Measurements from ENCODE around the gene NKX2-3.

Gene NKX2-3

GRCh38 chr10:99525897-99526296, 6.8 kb upstream of the NKX2-3 start:
- DNase-seq (ENCODE audit: low read depth in 2 of 3, low spot score in 2 of 3): no peak

- DNase-seq (ENCODE audit: low read depth in 2 of 3, low spot score in 2 of 3): no peak
Observed at GRCh38 chr10:99526861-99527504, 5.8 kb upstream of the NKX2-3 start.

GRCh38 chr10:99527526-99528493, 4.9 kb upstream of the NKX2-3 start:
- DNase-seq (ENCODE audit: low read depth in 2 of 3, low spot score in 2 of 3): no peak

GRCh38 chr10:99528494-99529441, 4.0 kb upstream of the NKX2-3 start:
- DNase-seq (ENCODE audit: low read depth in 2 of 3, low spot score in 2 of 3): no peak

DNA sequence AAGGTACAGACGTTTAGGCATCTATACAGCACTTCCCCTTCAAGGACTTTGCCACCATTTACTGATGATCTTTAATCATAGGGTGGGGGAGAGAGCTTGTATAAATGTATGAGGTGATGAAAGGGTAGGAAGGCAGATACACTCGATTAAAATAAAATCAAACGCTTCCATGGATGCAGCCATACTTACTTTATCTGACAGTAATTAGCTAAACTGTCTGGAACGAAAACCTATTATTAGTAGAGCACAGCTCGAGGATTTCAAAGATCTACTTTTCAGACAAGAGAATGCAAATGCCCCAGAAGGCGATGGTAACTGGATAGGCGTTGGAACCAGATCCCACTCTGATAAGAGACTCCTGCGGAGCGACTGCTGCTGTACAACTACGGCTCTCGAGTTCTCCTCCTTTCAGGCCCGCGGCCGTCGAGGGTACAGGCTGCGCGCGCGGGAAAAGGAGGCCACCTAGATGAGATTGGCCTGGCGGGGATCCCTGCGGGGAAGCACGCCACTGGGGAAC, 3.1 kb upstream of the NKX2-3 start:
- DNase-seq (ENCODE audit: low read depth in 2 of 3, low spot score in 2 of 3): no peak

- DNase-seq (ENCODE audit: low read depth in 2 of 3, low spot score in 2 of 3): no peak
Observed at GRCh38 chr10:99530108-99531025, 2.4 kb upstream of the NKX2-3 start.

GRCh38 chr10:99531026-99531695, 1.6 kb upstream of the NKX2-3 start:
- DNase-seq (ENCODE audit: low read depth in 2 of 3, low spot score in 2 of 3): no peak

- DNase-seq (ENCODE audit: low read depth in 2 of 3, low spot score in 2 of 3): no peak
Observed at GRCh38 chr10:99531696-99532593, 797 bp upstream of the NKX2-3 start.

- DNase-seq (ENCODE audit: low read depth in 2 of 3, low spot score in 2 of 3): no peak
Observed at GRCh38 chr10:99533496-99534449, 1.0 kb downstream of the NKX2-3 start.

GRCh38 chr10:99534450-99534938, 1.8 kb downstream of the NKX2-3 start:
- DNase-seq (ENCODE audit: low read depth in 2 of 3, low spot score in 2 of 3): no peak

DNA sequence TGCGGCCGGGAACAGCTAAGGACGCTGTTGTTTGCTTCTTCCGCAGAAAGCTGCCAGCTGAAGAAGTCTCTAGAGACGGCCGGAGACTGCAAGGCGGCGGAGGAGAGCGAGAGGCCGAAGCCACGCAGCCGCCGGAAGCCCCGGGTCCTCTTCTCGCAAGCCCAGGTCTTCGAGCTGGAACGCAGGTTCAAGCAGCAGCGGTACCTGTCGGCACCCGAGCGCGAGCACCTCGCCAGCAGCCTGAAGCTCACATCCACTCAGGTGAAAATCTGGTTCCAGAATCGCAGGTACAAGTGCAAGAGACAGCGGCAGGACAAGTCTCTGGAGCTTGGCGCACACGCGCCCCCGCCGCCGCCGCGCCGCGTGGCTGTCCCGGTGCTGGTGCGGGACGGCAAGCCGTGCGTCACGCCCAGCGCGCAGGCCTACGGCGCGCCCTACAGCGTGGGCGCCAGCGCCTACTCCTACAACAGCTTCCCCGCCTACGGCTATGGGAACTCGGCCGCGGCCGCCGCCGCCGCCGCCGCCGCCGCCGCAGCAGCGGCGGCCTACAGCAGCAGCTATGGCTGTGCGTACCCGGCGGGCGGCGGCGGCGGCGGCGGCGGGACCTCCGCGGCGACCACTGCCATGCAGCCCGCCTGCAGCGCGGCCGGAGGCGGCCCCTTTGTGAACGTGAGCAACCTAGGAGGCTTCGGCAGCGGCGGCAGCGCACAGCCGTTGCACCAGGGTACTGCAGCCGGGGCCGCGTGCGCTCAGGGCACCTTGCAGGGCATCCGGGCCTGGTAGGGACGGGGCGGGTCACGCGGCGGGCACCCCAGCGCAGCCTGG, 2.4 kb downstream of the NKX2-3 start:
- DNase-seq (ENCODE audit: low read depth in 2 of 3, low spot score in 2 of 3): no peak

DNA sequence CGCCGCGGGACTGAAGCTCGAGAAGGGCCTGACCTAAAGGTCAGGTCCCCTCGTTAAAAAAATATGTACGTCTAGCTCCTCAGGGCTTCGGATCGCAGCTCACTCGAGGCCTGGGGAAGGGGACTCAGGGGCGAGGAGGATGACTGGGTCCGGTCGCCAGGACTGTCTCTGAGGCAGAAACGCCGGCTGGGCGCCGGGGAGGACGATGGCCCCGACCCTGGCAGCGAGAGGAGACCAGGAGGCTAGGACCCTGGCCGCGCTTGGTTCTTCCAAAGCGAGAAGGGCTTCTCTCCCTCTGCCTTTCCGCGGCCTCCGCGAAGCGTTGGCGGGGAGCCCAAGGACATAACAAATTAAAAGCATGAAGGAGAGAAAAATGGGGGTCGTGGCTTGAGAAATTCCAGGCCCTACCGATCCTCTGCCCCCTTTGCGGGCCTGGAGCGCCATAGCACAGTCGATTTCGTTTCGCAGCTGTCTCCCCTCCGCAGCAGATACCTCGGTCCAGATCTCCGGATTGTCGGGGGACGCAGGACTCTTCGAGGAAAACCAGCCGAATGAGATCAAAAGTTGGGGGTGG, 3.1 kb downstream of the NKX2-3 start:
- no peak for DNase-seq (ENCODE audit: low read depth in 2 of 3, low spot score in 2 of 3)

DNA sequence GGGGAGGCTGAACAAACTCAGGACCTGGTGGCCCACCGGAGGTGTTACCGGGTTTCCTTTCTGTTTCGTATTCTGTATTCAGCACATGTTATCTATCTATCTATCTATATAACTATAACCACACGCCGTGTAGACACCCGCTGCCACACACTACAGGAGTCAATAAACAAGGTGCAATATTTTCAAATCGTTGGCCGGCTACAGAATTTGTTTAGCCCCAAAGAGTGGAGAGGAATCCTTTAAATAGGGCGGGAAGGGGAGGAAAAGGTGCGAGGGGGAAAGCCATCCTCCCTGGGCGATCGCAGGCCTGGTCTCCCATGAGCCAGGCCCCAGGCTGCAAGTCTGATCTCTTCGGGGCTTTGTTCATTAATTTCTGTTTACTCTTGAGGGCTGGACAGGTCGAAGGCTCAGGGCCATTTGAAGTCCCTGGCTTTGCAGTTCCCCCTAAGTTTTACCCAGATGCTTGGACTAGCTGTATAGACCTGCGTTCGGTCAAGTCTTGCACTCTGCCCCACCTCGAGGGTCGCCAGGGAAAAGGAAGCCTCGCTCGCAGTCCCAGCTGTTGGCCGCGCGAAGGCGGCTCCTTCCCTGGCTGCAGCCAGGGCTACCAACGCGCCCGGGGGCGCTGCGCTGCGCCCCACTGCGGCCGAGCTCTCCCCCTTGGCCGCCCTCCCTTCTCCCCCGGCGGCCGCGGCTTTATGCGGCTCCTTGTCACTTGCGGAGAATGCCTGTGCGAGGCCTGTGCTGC, 3.8 kb downstream of the NKX2-3 start:
- no peak for DNase-seq (ENCODE audit: low read depth in 2 of 3, low spot score in 2 of 3)

DNA sequence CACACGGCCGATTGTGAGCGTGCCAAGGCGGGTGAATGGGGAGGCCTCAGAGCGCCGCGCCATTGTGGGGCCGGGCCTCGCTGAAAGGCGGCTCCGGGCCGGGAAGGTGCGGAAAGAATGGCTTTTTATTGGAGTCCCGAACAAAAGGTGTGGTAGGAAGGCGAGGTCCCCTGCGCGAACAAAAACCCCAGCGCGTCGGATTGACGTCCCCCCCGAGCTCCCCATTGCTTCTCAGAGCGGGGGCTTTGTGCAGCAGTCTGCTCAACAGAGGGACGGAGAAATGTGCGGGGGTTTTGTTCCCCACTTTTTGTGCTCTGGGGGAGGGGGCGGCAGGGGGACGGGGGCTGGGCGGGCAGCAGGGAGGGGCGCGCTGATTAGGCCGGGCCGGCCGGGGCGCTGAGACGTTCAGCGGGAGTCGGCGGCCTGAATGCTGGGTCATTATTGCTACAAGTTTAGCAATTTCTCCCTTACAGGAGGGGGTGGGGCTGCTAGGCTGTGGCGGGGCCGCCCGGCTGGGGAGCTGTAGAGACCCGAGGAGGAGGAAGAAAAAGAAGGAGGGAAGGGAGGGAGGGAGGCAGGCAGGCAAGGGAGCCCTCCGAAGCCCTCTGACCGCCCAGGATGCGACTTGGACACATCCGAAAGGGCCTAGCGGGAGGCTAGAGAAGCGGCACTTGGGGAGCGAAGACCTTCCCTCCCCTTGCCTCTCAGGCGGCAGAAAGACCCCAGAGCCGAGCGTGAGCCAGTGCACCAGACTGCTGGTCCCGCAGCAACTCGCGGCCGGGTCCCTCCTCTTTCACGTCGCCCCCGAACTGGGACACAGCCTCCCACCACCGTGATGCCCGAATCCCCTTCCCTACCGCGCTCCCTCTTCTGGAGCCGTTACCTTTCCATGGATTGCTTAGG, 4.6 kb downstream of the NKX2-3 start:
- no peak for DNase-seq (ENCODE audit: low read depth in 2 of 3, low spot score in 2 of 3)

Data from activated CD8-positive, alpha-beta memory T cell treated with anti-CD3 and anti-CD28 coated beads for 48 hours (primary cell).